Sigmoid colon (tissue), 7 donors: ENCODE data around the gene SULT2A1. TPM values are rescaled to one million over a fixed set of nuclear protein-coding genes. Genes with fewer than 3 reads are reported as not detected.

Experiments
- DNase-seq: peaks from one replicate; pipeline ENCODE4 v3.0.0-alpha.2; 2019
- H3K27ac ChIP-seq, 4 donors: fragments of 200-600 bp; sonication (generic); one replicate each; pipeline ENCODE4 v1.5.1; 2016 to 2019; ENCODE audit warnings: mild to moderate bottlenecking in 1 of 4
- H3K27me3 ChIP-seq, 3 donors: fragments of 200-600 bp; sonication (generic); one replicate each; pipeline ENCODE4 v1.5.1; 2019; ENCODE audit warnings: mild to moderate bottlenecking in 1 of 3
- H3K36me3 ChIP-seq, 4 donors: fragments of 200-600 bp; sonication (generic); one replicate each; pipeline ENCODE4 v1.5.1; 2016 to 2019
- H3K4me1 ChIP-seq, 4 donors: fragments of 200-600 bp; sonication (generic); one replicate each; pipeline ENCODE4 v1.5.1; 2017 to 2019
- H3K4me3 ChIP-seq, 4 donors: fragments of 200-600 bp; sonication (generic); one replicate each; pipeline ENCODE4 v1.5.1; 2017 to 2019; ENCODE audit warnings: mild to moderate bottlenecking in 2 of 4, moderate library complexity in 1 of 4
- H3K9me3 ChIP-seq, 4 donors: fragments of 200-600 bp in 3 of 4; sonication (generic) in 3 of 4; one replicate each; pipeline versions ENCODE4 v1.5.1 to v1.6.1; 2013 to 2019
- EP300 ChIP-seq, 4 donors: sonication (generic); formaldehyde crosslinking; IDR thresholded peaks; one replicate each; pipeline ENCODE4 v1.6.1; 2017; ENCODE audit warnings: antibody characterized with exemption in 4 of 4
- POLR2A ChIP-seq, 2 donors: fragments of 450-650 bp; IDR thresholded peaks; one replicate each; pipeline ENCODE4 v1.6.1; 2016; ENCODE audit warnings: antibody characterized with exemption in 2 of 2, mild to moderate bottlenecking in 2 of 2, moderate library complexity in 2 of 2
- POLR2AphosphoS5 ChIP-seq, 4 donors: sonication (generic); formaldehyde crosslinking; IDR thresholded peaks; one replicate each; pipeline ENCODE4 v1.6.1; 2017; ENCODE audit warnings: antibody characterized with exemption in 4 of 4
- whole genome bisulfite sequencing, 2 donors: extraction: QIAGEN DNeasy Blood & Tissue Kit; methylation state at CpG; one replicate each; pipeline ENCODE4 v1.1.7; 2013; 5-methylcytosine and 5-hydroxymethylcytosine counted together
- intact Hi-C: fragments of 100-400 bp; cut with DNase I; formaldehyde crosslinking; loops from one replicate; pipeline ENCODE4 v1.15.1; 2023
- polyA plus RNA-seq, 3 donors: library from polyadenylated mRNA; stranded (reverse); fragments of 200-250 nt; gene quantifications; one replicate each; pipeline ENCODE4 v1.2.3, GENCODE V29; 2013
- total RNA-seq, 4 donors: library from RNA; depleted of rRNA; stranded (reverse); fragments of >200 nt; gene quantifications; one replicate each; pipeline ENCODE4 v1.1.0, GENCODE V29; 2016
- TF ChIP-seq, protein P1 (sequence below), 4 experiments: fragments of 450-650 bp in 3 of 4; fragments of 200-600 bp in 1 of 4; IDR thresholded peaks; one replicate each; pipeline ENCODE4 v1.5.1; 2016 to 2019; ENCODE audit warnings: antibody characterized with exemption in 4 of 4, mild to moderate bottlenecking in 3 of 4, moderate library complexity in 2 of 4
- donor health status: healthy with polysubstance abuse.
- donor health status: Bipolar disorder and iron deficiency.
- donor health status: healthy.

The SULT2A1 gene
- total and polyA plus RNA-seq, 7 donors, result 0.07 to 0.23 TPM; not detected in 5

DNA sequence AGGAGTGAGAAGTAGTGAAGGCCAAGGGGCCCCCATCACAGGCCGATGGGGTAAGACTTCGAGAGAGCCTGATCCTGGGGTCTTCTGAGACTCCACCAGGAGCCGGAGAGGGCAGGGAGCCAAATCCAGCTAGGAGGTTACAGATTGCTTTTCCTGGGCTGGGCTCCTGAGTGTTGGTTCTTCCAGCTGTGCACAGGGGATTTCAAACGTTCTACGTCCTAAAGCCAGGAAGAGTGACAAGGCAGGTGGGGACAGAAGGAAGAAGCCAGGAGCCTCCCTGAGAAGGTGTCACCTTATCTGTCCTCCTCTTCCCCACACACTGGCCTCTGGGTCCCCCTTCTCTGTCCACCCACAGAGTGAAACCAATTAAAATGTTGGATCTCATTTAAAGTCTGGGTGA, 43.2 kb downstream of the SULT2A1 start:
- DNase-seq, result no peak
- no peaks in the 10 kb centered on the region for H3K4me1 ChIP-seq
- H3K4me3 ChIP-seq, result no peak overlapping the region
- WGBS, 2 donors, result 58 to 66% methylated on average over 5 of the region's 5 CpGs
- TF ChIP-seq EP300 (IDR thresholded peaks at IDR 0.05), result no peak
- TF ChIP-seq POLR2AphosphoS5 (IDR thresholded peaks at IDR 0.05), result no peak
- TF ChIP-seq POLR2A (IDR thresholded peaks at IDR 0.05), result no peak
- TF ChIP-seq, protein P1, sequence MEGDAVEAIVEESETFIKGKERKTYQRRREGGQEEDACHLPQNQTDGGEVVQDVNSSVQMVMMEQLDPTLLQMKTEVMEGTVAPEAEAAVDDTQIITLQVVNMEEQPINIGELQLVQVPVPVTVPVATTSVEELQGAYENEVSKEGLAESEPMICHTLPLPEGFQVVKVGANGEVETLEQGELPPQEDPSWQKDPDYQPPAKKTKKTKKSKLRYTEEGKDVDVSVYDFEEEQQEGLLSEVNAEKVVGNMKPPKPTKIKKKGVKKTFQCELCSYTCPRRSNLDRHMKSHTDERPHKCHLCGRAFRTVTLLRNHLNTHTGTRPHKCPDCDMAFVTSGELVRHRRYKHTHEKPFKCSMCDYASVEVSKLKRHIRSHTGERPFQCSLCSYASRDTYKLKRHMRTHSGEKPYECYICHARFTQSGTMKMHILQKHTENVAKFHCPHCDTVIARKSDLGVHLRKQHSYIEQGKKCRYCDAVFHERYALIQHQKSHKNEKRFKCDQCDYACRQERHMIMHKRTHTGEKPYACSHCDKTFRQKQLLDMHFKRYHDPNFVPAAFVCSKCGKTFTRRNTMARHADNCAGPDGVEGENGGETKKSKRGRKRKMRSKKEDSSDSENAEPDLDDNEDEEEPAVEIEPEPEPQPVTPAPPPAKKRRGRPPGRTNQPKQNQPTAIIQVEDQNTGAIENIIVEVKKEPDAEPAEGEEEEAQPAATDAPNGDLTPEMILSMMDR (IDR thresholded peaks at IDR 0.05), result no peak
- peaks cover 0 to 34% (median 6%) of the 10 kb centered on the region in 3 donors for H3K27me3 ChIP-seq
- H3K9me3 ChIP-seq, result no peaks in the 10 kb centered on the region
- intact Hi-C loops, result no loop called here
- H3K36me3 ChIP-seq, result no peaks in the 10 kb centered on the region
- no peak overlapping the region for H3K27ac ChIP-seq

DNA sequence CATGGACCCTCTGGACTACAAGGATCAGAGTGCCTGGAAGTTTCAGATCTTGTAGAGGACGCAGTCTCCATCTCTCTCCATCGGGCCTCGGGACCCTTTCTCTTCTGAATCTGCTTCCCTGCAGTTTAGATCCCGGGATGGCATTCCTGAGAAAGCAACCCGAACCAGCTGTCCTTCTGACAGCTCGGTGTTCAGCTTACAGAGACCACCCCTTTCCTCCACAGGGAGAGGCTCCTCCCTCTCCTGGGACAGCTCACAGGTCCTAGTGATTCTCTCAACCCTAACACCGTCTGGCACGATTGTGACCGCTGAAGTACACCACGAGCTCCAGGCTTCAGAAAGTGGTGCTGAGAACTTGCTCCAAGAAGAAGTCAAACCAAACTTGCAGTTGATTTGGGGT, 46.2 kb downstream of the SULT2A1 start:
- Histone ChIP-seq H3K4me1 (no peaks in the 10 kb centered on the region), H3K27me3 (peaks cover 0 to 25% (median 6%) of the 10 kb centered on the region in 3 donors), H3K4me3 (no peak overlapping the region), H3K36me3 (no peaks in the 10 kb centered on the region), H3K27ac (no peak overlapping the region), H3K9me3 (no peaks in the 10 kb centered on the region)
- WGBS, 2 donors, result 27 to 31% methylated on average over 10 of the region's 10 CpGs
- no peak for TF ChIP-seq POLR2AphosphoS5 (IDR thresholded peaks at IDR 0.05)
- no peak for TF ChIP-seq POLR2A (IDR thresholded peaks at IDR 0.05)
- TF ChIP-seq, protein P1 (IDR thresholded peaks at IDR 0.05), result no peak
- no peak for TF ChIP-seq EP300 (IDR thresholded peaks at IDR 0.05)
- no peak for DNase-seq
- intact Hi-C loops, result no loop called here

DNA sequence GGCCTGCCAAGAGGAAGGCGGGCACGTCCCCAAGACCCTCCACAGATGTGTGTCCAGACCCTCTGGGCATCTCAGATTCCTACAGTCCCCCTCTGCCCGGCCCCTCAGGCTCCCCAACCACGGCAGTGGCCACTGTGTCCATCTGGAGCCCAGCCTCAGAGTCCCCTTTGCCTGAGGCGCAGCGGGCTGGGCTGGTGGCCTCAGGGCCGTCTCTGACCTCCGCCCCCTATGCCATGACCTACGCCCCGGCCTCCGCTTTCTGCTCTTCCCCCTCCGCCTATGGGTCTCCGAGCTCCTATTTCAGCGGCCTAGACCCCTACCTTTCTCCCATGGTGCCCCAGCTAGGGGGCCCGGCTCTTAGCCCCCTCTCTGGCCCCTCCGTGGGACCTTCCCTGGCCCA, 46.7 kb downstream of the SULT2A1 start:
- intact Hi-C loops, result no loop called here
- 74 to 76% methylated on average over 16 of the region's 16 CpGs for WGBS, 2 donors
- Histone ChIP-seq H3K27ac (no peak overlapping the region), H3K9me3 (no peaks in the 10 kb centered on the region), H3K27me3 (peaks cover 0 to 25% (median 6%) of the 10 kb centered on the region in 3 donors), H3K36me3 (no peaks in the 10 kb centered on the region), H3K4me1 (no peaks in the 10 kb centered on the region), H3K4me3 (no peak overlapping the region)
- no peak for DNase-seq
- TF ChIP-seq, protein P1 (IDR thresholded peaks at IDR 0.05), result no peak
- TF ChIP-seq POLR2A (IDR thresholded peaks at IDR 0.05) (no peak), POLR2AphosphoS5 (IDR thresholded peaks at IDR 0.05) (no peak), EP300 (IDR thresholded peaks at IDR 0.05) (no peak)

DNA sequence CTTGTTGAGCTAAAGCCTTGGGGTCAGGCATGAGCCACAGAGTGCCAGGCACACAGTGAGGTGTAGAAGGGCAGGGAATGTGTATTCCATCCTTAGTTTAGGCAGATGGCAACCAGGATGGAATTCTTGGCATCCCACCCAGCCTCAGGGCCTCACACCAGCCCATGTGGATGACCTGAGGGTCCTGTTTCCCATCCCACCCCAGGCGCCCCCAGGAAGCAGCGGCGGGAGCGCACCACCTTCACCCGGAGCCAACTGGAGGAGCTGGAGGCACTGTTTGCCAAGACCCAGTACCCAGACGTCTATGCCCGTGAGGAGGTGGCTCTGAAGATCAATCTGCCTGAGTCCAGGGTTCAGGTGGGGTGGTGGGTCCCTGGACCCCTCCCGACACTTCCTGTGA, 50.1 kb downstream of the SULT2A1 start:
- H3K9me3 ChIP-seq, result no peaks in the 10 kb centered on the region
- no peak for DNase-seq
- TF ChIP-seq POLR2A (IDR thresholded peaks at IDR 0.05), result no peak
- no peak for TF ChIP-seq EP300 (IDR thresholded peaks at IDR 0.05)
- TF ChIP-seq POLR2AphosphoS5 (IDR thresholded peaks at IDR 0.05), result no peak
- TF ChIP-seq, protein P1 (IDR thresholded peaks at IDR 0.05), result no peak
- no peaks in the 10 kb centered on the region for H3K4me1 ChIP-seq
- intact Hi-C loops, result no loop called here
- peaks cover 0 to 3% (median 0%) of the 10 kb centered on the region in 3 donors for H3K27me3 ChIP-seq
- no peaks in the 10 kb centered on the region for H3K36me3 ChIP-seq
- H3K4me3 ChIP-seq, result no peak overlapping the region
- WGBS, 2 donors, result 78 to 79% methylated on average over 8 of the region's 8 CpGs
- H3K27ac ChIP-seq, result no peak overlapping the region

DNA sequence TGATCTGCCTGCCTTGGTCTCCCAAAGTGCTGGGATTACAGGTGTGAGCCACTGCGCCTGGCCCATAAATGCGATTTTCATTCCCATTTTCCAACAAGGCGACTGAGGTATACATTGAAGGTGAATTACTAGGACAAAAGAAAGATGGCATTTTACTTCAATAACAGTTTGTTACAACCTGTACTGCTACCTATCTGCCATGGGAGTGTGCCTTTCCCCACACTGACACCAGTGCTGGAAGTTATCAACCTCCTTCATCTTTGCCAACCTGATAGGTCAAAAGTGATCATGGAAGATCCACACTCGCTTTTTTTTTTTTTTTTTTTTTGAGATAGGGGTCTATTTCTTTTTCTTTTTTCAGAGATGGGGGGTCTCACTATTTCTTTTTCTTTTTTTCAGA, 53.4 kb downstream of the SULT2A1 start:
- TF ChIP-seq, protein P1 (IDR thresholded peaks at IDR 0.05), result no peak
- TF ChIP-seq EP300 (IDR thresholded peaks at IDR 0.05), result no peak
- TF ChIP-seq POLR2AphosphoS5 (IDR thresholded peaks at IDR 0.05), result no peak
- TF ChIP-seq POLR2A (IDR thresholded peaks at IDR 0.05), result no peak
- 79 to 88% methylated on average over 4 of the region's 4 CpGs for WGBS, 2 donors
- Histone ChIP-seq H3K36me3 (no peaks in the 10 kb centered on the region), H3K4me1 (no peaks in the 10 kb centered on the region), H3K4me3 (no peak overlapping the region), H3K9me3 (no peaks in the 10 kb centered on the region), H3K27ac (no peak overlapping the region), H3K27me3 (peaks cover 0 to 5% (median 0%) of the 10 kb centered on the region in 3 donors)
- DNase-seq, result no peak
- intact Hi-C loops, result no loop called here
